HG02610 (cell line): ENCODE results near the gene PLXNA1.

Experiments used
- ATAC-seq: cut with Tn5 transposase; IDR thresholded peaks from one replicate; pipeline ENCODE4 v1.9.1; 2021; ENCODE audit warnings: mild to moderate bottlenecking, moderate library complexity; ENCODE audit not compliant: unreplicated experiment

The PLXNA1 gene

GRCh38 chr3:126985132-126985985 lies 2.4 kb downstream of the PLXNA1 start:
- ATAC-seq: no peak

GRCh38 chr3:126986001-126986400 lies 3.1 kb downstream of the PLXNA1 start:
- ATAC-seq: no peak

- ATAC-seq: no peak
Observed at GRCh38 chr3:126987129-126987528, 4.2 kb downstream of the PLXNA1 start.

- no peak for ATAC-seq
Observed at GRCh38 chr3:126987596-126987995, 4.7 kb downstream of the PLXNA1 start.

GRCh38 chr3:126988451-126989021 lies 5.6 kb downstream of the PLXNA1 start:
- ATAC-seq: no peak

- no peak for ATAC-seq
Observed at GRCh38 chr3:126989316-126990023, 6.6 kb downstream of the PLXNA1 start.

- ATAC-seq: no peak
Observed at GRCh38 chr3:126990024-126990700, 7.2 kb downstream of the PLXNA1 start.

- no peak for ATAC-seq
Observed at GRCh38 chr3:126990890-126991289, 8.0 kb downstream of the PLXNA1 start.

GRCh38 chr3:126991366-126992200 lies 8.7 kb downstream of the PLXNA1 start:
- ATAC-seq: no peak

- ATAC-seq: no peak
Observed at GRCh38 chr3:126992216-126992615, 9.3 kb downstream of the PLXNA1 start.

GRCh38 chr3:126992776-126993175 lies 9.9 kb downstream of the PLXNA1 start:
- ATAC-seq: no peak

- no peak for ATAC-seq
Observed at GRCh38 chr3:126993436-126993835, 10.5 kb downstream of the PLXNA1 start.

GRCh38 chr3:126994661-126995245 lies 11.8 kb downstream of the PLXNA1 start:
- ATAC-seq: no peak

GRCh38 chr3:126995254-126995780 lies 12.4 kb downstream of the PLXNA1 start:
- ATAC-seq: no peak

GRCh38 chr3:126995926-126996512 lies 13.1 kb downstream of the PLXNA1 start:
- ATAC-seq: no peak

GRCh38 chr3:126996905-126997304 lies 14.0 kb downstream of the PLXNA1 start:
- no peak for ATAC-seq

- no peak for ATAC-seq
Observed at GRCh38 chr3:126997455-126998038, 14.6 kb downstream of the PLXNA1 start.

GRCh38 chr3:126998320-126998719 lies 15.4 kb downstream of the PLXNA1 start:
- ATAC-seq: no peak

- ATAC-seq: no peak
Observed at GRCh38 chr3:126998728-126999127, 15.8 kb downstream of the PLXNA1 start.
